GM18870 (cell line): ENCODE data around the gene RASSF5.
"Not testable (repeated sequence)": the region's sequence is repeated elsewhere in the genome, so short reads cannot be mapped to it uniquely, and the experiment has no call there.

Experiments
- ATAC-seq: cut with Tn5 transposase; IDR thresholded peaks from one replicate; pipeline ENCODE4 v1.9.1; 2021; ENCODE audit warnings: moderate library complexity; ENCODE audit not compliant: unreplicated experiment

Gene RASSF5

DNA sequence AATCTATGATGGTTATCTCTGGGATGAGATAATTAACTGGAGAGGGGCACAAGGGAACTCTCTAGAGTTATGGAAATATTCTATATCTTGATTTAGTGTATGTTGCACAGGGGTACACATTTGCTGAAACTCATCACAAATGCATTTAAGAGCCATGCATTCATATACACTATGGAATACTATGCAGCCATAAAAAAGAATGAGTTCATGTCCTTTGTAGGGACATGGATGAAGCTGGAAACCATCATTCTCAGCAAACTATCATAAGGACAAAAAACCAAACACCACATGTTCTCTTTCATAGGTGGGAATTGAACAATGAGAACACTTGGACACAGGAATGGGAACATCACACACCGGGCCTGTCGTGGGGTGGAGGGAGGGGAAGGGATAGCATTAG, 119.1 kb downstream of the RASSF5 start:
- ATAC-seq, result not testable (repeated sequence)

DNA sequence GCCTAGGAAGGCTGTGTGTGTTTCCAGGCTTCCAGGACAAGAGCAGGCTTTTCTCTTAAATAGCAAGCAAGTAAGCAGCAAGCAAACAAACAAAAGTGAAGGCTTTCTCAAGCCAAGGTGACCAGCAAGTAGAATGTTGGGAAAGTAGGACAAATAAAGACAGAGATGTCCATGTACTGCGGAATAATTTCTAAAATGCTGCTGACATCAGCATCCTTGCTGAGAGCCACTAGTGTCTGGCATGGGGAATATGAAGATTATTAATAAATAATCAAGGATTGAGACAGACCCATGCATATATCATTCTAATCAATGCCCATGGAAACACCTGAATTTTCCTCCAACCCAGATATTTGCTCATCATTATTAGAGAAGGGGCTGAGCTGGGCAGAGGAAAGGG, 121.6 kb downstream of the RASSF5 start:
- ATAC-seq, result no peak

DNA sequence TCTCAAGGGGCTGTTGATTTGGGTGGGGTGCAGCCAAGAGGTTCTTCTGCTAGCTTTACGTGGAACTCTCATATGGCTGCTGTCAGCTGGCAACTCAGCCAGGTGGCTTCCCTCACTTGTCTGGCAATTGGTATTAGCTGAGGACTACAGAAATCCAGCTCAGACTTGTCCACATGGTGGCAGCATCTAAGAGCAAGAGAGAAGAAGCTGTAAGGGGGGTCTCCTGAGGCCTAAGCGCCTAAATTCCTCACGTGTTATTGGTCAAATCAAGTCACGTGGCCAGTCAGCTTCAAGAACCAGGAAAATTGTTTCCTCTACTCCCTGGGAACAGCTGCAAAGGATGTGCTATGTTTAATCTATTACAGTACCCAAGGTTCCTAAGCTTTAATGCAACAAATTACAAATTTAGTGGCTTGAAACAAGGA, 123.8 kb downstream of the RASSF5 start:
- ATAC-seq, result no peak

DNA sequence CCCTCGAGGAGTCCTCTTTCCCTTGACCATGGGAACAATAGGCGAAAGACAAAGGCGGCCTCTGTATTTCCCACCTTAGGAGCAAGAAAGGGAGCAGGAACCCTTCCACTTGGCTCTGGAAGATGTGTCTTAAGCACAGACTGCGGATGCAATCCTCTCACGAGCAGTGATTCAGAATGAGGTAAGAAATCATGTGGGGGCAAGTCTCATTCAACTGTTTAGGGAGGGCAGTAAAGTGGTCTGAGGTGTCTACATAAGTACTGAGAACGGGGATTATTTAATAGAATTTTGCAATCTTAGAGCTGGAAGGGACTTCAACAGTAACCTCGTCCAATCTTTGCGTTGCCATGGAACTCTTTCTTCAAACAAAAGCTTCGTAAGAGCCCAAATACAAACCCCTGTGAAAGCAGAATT, 126.4 kb downstream of the RASSF5 start:
- no peak for ATAC-seq

DNA sequence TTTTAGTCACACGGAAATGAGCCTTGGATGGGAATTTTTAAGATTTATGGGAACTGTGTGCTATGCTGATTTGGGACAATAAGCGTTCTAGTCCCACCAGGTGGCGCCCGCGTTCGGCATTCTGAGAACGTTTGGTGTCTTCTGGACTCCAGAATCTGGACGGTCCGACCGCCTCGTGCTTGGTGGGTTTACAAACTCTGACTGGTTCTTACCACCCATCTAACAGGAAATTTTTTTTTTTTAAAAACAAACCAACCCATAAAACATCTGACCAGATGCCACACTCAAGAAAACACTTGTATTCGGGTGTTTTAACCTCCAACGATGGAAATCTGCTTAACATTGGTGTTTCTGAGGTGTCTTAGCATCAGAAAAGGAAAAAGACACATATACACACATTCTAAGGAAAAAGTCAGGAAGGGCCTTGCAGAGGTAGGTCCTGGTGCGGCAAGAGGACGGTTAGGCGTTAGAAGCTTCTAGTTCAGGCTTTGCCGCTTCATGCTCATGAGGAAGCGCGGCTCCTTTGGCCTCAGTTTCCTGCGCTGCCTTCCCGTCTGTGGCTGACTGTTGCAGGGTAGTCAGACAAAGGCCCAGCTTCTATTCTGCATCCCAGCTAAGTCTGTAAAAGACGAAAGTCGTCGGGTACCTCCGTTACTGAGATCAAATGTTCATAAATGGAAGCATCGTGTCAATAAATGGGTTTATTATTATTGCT, 127.2 kb downstream of the RASSF5 start:
- no peak for ATAC-seq

DNA sequence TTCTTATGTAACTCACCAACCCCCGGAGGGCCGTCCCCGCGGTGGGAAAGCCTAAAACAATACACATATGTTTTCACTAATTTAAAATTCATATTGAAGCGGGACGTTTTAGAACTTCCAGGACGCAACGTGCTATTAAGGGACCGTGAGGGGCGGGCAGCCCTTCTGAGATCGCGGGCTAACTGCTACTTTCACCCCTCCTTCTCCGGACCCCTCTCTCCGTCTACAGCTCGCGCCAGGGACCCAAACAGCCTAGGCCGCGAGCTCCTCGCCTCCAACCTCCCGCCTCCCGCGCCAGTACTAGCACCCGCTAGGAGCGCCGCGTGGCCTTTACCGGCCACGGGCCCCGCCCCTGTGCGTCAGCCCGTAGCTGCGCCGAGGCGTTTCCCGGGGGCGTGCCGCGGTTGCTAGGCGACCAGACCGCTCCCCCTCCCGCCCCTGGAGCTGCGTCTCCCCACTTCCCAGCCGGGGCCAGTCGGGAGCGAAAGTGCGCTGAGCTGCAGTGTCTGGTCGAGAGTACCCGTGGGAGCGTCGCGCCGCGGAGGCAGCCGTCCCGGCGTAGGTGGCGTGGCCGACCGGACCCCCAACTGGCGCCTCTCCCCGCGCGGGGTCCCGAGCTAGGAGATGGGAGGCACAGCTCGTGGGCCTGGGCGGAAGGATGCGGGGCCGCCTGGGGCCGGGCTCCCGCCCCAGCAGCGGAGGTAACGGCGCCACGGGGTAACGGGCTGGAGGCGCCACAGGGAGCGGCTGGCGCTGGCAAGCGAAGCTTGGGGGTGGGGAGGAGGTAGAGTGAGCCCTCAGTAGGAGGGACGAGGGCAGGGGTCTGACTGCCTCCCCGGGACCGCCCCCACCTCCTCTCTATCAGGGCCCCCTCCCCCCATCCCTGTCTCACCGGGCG, 128.0 kb downstream of the RASSF5 start, which contains the start of gene DYRK3:
Gene DYRK3, plus strand, starts transcription at position 457 of the 898 bp plus-strand sequence. Its CDS starts 168 bp downstream, at position 625.
- peak; percentile 60 for ATAC-seq

DNA sequence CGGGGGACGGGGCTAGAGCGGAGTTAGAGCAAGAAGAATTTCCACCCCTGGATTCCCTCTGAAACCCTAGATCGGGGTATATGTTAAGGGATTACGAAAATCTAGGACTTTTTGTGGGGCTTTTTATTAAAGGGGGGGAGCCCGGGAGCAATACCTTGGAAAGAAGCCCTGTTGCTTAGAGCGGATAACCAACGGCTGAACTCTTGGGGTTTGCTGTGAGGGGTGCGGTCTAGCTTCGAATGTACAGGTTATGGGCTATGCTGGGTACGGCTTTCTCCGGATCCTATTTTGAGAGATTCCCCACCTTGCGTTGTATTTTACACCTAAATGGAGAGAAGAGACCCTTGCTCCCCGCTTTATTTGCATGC, 128.6 kb downstream of the RASSF5 start:
- no peak for ATAC-seq

DNA sequence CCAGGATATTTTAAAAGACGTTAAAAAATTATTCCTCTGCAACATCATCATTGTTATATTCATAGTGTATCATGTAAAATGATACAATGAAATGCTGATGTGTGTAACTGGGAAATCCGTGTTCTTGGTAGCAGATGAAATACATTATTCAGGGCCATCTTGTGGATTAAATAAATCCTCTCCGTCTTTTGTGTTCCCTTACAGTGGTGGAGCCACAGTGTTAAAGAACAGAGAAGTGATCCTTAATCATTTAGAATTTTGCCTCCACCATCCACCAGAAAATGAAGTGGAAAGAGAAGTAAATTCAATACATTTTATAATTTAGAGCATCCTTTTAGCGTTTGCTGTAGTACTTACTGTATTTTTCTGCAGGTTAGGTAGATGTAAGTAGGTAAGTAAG, 129.3 kb downstream of the RASSF5 start:
- ATAC-seq, result no peak

DNA sequence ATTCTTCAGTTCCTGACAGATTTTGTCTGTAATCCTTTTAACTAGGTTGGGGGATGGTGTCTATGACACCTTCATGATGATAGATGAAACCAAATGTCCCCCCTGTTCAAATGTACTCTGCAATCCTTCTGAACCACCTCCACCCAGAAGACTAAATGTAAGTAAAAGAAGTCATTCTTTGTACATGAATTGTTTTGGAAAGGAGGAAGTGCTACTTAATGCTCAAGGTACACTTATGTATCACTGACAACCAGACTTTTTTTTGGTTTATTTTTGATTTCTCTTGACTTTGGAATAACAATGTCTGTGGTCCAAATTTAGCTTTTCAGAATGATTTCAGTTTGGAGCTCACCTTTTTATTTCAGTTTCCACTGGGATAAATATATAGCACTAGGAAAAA, 130.3 kb downstream of the RASSF5 start:
- no peak for ATAC-seq
